NCI-H2227 treated with DMSO at 0.1 percent for 48 hours (cell line): Measurements from ENCODE around the gene AP5Z1.
A peak's percentile ranks its signal among the peaks of the same experiment; 100 is the strongest.

Experiments
- DNase-seq: peaks from one replicate; lab custom pipeline; 2025; lab: John Stamatoyannopoulos, UW

The AP5Z1 gene

DNA sequence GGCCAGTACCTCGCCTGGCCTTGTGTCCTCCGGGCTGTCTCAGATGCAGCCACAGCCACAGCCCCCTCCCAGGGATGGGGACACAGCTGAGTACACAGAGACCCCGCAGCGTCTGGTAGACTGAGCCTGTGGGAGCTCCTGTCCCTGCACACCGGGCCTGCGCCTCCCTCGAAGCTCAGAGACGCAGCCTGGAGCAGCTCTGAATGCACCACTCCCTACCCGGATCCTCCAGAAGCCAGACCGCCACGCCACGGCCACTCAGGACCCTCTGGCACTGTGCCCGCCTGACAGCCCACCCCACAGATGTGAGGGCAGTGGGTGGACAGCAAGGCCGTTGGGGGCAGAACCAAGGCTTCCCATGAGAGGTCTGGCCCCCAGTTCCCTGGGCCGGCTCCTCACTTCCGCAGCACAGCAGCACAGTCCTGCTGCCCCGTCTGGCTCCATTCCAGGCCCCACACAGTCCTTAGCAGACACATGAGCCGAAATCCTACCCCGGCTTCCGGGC, 45.6 kb downstream of the AP5Z1 start:
- DNase-seq = no peak

DNA sequence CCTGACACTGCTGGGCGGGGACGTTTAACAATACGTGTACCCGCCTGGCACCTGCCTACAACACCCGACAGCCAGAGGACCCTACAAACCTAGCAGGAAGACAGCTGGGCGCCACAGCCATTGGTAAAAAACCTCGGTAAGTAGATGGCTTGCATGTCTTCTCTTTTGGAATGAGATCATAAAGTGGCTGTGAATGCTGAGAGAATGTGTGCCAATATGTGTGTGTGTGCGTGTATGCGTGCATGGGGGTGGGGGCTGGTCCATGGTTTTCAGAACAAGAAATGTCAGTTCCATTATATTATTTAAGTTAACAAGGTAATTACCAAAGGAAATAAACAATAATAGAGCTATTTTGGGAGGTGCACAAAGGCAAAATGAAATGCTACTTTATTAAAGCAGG, 47.3 kb downstream of the AP5Z1 start:
- DNase-seq = no peak

DNA sequence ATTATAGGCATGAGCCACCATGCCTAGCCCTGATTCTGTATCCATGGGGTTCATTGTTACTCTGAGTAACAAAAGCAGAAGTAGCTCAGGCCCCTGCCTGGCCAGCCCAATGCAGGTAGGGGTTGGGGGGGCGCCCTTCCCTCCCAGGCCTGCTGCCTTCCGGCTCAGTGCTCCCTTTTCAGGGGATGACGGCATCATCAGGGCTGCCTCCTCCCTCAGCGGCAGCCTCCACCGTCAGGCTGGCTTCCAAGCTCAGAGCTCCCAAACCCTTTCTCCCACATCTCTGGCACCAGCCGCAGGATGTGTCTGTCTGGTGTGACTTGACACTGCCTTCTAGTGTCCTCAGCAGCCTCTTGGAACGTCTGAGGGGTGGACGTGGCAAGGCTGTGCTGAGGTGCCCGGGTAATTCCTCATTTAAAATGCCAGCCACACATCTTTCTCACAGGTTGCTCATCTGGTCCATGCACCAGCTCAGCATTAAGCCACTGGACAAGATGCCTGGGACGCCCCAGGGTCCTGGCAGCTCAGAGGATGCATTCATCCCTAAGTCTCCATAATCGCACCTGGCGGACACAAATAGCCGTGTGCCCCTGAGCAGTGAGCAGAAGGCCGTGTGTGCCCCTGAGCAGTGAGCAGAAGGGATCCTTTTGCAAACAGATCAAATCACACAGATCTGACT, 48.2 kb downstream of the AP5Z1 start:
- DNase-seq = no peak

DNA sequence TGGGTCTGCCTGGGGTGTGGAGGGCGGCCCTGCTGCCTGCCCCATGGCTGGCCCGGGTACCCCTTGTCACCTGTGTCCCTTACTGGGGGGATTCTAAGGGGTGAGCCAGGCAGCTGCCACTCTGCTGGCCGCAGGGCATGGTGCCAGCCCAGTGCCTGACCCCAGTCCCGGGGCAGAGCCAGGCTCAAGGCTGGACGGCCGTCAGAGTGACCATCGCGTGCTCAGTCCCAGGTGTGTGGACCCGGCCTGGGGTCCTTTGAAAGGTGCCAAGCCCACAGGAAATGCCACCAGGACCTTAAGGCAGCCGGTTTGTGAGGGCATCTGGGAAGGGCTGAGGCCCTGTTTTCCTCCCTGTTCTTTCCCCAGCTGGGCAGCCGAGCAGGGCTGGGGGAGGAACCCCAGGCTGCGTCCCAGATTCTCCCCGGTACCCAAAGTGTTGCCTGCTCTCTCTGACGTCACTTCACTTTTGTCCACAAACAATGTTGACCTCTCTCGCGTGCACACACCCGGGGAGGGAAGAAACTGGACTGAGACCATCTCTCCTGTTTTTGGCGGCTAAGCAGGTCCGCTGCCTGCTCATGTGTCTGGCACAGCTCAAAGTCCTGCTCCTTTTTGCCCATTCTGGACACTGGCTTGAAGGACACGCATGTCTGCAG, 48.8 kb downstream of the AP5Z1 start:
- no peak for DNase-seq

DNA sequence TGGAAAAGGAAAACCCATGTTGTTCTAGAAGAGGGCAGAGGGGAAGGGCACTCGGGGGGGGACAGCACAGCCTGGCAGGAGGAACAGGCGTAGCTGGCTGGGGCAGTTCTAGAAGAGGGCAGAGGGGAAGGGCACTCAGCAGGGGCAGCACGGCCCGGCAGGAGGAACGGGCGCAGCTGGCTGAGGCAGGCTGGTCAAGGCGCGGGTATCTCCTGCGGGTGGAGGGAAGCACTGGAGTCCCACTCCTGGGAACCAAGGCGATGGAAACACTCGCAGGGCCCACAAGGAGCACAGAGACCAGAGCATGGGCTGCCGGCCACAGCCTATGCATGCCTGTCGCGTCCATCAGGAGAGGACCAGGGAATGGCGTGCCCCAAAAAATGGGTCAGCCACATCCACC, 49.7 kb downstream of the AP5Z1 start:
- DNase-seq = no peak

DNA sequence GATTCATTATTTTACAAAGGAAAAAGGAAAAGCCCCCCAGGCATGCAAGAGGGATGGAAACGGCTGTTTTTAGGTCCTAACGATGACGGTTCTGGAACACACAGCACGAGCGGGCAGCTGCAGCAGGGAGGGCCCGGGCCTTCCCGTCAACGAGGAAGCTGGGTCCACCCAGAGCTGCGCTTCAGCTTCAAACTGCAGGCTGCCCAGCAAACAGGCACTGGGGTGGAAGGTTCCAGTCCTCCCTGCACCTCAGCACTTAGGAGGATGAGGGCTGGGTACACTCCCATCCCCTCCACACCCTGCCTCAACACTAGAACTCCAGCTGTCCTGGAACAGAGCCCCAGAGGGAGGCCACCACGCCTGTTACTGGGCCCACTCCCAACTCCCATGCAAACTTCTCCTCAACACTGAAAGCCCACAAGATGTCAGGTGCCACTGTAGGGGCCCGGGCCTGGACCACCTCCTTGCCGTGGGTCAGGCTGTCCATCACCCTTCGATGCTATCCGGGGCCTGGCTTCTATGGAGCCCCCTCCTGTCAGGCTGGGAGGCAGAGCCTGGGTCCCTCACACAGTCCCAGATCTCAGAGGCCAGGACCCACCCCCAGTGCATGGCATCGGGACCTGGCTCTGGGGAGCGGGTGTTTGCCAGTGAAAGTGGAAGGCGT, 53.4 kb downstream of the AP5Z1 start:
- DNase-seq = no peak

DNA sequence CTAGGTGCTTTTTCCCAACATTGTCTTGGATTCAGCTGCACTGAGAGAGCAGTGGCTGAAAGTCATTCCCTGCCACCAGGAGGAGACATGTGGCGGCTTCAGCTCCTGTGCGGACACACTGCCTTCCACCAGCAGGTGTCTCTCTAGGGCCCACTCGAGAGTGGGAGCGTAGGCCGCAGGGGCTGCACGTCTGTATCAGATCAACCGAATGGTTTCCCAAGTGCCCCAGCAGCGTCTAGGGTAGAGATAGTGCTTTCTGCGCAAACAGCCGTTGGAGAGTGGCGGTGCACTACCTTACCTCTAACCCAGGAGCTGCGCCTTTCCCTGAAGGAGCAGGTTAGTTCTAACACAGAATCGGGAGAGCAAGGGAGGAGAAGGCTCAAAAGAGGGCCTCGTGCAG, 54.8 kb downstream of the AP5Z1 start:
- DNase-seq = no peak

DNA sequence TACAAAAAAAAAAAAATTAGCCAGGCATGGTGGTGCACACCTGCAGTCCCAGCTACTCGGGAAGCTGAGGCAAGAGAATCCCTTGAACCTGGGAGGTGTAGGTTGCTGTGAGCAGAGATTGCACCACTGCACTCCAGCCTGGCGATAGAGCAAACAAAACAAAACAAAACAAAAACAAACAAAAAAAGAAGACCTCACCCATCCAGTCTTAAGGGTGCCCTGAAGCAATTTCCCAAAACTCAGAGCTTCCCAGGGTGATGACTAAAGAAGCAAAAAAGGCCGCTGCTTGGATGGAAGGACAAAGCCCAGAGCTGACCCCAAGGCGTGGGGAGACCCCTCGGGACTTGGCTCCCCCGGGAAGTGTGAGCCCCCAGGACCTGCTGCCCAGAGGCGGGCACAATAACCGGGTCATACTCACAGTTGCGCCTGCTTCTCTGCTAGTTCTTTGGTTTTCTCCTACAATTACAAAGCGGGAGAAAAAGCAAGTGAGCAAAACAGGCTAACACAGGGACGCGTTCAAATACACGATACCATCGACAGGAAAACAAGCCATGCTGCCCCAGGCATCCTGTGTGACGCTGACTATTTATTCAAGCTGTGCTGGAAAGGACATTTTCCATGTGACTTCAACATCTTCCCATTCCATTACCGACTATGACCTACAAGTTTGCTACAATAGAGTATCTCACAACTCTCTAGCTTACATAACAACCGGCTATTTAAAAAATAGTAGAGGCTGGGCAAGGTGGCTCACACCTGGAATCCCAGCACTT, 56.5 kb downstream of the AP5Z1 start:
- DNase-seq = no peak

DNA sequence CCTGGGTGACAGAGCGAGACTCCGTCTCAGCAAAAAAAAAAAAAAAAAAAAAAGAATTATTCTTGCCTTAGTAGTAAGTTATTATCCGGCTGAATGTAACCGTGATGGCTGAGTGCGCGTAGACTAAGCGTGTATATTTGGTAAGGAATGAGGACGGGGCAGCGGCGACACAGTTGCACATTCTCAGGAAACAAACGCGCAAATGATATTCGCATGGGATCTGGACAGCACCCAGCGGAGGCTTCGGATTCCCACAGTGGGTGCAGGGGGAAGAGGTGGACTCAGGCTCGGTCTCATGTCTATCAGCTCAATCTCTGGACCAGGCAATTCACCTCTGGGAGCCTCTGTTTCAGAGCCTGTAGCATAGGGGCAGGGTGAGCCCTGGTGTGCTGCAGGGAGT, 57.3 kb downstream of the AP5Z1 start:
- DNase-seq = no peak

DNA sequence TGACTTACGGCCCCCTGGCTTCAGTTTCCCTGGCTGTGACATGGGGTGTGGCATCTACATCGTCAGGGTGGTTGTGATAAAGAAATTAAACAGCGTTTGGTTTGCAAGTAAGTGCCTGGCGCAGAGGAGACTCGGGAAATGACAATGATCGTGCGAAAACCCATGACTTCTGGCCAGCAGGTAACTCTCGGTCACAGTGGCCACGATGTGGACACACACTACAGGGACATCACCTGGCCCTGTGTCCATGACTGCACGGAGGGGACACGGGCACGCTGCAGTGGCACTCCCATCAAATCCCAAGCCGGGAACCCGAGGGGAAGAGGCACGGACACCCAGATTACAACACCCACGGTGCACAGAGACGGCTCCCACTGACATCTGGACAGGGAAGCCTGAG, 57.8 kb downstream of the AP5Z1 start:
- DNase-seq = no peak

DNA sequence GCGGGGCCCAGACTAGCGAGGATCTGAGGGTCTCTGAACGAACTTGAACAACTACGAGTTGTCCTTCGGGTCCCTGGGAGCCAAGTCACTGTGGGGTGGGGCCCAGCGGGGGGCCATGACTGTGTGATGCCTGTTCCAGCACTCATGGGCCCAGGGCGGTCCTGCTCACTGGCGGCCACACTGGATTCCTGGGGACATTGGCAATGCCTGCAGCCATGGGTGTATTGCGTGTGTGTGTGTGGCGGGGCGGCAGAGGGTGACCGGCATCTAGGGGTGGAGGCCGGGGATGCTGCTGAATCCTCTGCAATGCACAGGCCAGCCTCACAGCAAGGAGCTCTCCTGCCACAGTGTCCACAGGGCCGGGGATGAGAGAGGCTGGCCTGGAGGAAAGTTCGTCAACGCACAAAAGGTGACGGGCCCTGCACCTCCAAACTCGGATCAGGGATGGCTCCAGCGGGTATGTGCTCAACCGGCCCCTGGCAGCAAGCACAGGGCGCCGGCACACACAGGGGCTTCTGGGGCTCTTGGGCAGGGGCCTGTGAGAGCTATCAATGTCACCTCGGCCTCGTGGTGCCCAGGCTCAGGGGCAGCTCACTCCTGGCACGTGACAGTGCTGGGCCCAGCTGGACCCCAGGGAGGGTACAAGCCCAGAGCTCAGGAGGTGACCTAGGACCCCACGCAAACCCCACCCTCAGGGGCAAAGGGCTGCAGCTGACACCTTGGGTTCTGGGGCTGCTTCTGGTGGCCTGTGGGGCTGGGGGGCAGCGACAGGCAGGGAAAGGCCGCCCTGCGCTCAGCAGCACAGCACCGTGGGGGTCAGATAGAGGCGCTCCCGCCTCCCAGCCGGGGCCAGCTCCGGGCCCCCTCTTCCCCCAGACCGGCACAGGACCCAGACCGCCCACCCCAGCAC, 58.5 kb downstream of the AP5Z1 start:
- no peak for DNase-seq

DNA sequence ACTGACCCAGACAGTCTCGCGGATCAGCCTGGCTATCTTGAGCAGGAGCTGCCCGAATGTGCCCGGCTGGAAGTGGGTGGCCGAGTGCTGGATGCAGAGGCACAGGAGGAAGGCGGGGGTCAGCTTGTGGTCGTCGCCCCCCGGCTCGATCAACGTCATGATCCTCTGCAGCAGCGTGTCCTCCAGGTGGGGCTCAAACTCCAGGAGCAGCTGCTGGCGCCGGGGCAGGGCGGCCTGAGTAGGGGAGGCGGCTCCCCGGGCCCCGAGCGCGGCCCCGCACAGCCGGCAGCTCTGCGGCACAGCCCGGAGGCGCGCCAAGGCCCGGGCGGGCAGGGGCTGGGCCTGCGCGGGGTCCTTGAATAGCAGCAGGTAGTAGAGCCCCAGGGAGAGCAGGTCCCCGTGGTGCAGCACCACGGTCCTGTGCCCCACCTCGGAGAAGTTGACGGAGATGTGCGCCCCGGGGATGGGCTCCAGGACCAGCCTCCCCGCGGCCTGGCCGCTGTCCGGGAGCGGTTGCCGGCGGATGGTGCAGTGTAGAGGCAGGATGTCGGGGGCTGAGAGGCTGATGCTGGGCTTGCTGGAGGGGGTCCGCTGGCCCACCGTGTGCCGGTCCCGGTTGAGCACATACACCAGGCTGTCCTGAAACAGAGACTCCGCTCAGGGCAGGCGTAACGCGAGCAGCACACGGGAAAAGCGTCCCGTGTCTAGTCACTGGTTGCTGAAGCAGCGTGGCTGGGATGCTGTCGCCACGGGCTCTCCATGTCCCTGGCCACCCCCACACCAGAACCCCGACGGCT, 59.4 kb downstream of the AP5Z1 start:
- DNase-seq = no peak

DNA sequence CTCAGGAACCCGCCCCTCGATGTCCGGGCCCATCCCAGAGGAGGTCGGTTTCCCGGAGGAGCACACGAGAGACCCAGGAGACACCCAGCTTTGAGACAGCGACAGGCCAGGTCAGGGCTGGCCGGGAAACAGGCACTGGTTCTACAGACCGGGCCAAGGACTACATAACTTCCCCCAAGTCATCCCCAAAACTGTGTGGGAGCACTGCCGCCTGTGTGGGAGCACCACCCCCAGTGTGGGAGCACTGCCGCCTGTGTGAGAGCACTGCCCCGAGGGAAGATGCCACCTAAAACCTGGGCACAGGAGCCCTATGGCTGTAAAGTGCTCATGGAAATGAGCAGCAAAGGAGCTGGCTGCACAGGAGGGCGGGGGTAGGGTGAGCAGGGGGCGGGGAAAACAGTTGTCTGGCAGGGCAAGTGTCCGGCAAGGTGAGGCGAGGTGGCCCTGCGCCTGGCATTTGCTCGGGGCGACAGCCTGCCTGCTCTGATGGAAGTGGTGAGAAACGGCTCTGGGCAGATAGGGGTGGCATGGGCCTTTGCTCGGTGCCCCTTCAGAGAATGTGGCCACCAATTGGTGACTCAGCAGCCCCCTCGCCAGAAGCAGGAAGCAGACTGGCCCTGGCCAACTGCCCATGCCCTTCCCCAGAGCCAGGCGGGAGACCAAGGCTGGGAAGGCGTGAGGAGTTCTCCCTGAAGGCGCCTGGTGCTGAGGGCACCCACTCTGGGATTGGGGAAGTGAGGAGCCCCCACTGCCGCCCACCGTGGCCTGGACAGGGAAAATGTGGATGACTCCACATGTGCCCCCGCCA, 60.2 kb downstream of the AP5Z1 start:
- no peak for DNase-seq

DNA sequence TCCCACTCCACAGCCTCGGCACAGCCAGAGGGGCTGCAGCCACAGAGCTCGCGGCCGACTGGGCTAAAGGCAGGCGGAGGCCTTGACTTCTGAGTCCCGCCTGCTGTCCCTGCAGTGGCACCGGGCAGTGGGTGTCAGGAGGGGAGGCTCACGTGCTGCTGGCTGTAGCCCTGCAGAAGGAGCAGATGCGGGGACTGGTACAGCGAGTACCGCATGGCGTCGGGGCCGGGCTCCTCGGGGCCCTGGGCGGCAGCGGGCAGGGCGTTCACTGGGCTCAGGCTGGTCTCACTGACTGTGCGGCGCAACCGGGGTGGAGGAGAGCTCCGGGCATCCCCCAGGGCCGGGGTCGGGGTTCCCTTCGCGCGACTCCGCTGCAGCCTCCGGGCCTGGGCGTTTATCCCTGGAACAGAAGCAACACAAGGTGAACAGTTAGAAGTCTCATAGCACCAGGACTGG, 60.8 kb downstream of the AP5Z1 start:
- DNase-seq = no peak

DNA sequence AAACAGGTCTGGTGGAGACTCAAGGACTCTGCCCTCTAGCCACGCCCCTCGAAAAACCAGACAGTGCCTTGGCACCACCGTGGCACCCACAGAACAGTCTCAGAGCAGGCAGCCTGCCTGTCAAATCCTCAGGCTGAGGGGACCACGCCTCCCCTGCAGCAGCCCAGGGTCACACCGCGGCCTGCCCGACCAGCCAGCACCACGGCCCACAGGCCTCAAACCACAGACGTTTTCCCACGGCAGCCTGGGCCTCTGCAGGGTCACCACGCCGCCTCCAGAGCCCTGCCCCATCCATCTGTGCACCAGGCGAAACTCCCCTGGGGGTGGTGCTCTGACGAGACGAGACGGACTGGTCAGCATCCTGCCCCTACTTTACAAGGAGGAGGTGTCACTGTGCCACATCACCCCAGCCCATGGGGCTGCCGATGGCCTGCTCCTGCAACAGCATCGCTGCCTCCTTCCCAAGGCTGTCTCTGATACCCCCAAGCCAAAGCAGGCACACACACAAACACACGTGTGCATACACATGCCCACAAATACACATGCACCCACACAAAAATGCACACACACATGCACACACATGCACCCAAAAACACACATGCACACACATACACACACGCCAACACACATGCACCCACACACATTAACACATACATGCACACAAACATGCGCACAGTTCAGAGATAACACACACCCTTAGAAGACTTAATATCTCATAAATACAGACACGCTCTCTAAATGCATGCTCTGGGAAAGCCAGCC, 61.8 kb downstream of the AP5Z1 start:
- DNase-seq = no peak

DNA sequence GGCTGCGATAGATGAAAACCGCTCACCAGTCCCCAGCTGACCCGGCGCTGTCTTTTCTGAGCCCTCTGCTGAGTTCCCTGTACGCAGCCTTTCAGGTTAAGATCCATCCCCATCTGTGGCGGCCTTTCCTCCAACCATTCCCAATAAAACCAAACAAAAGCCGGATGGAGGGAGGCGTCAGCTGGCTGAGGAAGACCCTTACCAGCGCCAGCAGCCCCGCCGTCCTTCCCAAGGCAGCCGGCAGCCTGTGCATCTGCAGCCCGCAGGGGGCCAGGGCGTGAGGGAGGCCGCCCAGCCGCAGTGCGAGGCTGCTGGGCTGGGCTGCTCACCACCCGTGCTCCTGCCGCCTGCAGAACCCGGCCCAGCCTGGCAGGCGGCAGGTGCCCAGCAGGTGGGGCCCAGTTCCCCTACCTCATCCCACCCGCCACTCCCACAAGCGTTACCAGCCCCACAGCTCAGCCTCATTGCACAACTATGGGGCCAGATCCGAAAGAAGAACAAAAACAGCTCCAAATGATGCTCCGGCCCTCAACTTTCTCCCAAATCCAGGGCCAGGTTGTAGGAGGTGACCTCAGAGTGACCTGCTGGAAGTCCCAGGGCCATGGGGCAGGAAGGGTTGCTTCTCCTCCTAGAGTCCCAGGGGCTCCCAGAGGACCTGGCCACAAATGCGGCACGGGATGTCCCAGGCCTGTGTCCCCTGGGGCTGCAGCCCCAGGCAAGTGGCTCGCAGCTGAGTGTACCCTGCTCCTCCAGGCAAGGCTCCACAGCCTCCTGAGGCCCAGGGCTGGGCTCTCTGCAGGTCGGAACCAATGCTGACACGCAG, 62.6 kb downstream of the AP5Z1 start:
- peak; percentile 81 for DNase-seq

DNA sequence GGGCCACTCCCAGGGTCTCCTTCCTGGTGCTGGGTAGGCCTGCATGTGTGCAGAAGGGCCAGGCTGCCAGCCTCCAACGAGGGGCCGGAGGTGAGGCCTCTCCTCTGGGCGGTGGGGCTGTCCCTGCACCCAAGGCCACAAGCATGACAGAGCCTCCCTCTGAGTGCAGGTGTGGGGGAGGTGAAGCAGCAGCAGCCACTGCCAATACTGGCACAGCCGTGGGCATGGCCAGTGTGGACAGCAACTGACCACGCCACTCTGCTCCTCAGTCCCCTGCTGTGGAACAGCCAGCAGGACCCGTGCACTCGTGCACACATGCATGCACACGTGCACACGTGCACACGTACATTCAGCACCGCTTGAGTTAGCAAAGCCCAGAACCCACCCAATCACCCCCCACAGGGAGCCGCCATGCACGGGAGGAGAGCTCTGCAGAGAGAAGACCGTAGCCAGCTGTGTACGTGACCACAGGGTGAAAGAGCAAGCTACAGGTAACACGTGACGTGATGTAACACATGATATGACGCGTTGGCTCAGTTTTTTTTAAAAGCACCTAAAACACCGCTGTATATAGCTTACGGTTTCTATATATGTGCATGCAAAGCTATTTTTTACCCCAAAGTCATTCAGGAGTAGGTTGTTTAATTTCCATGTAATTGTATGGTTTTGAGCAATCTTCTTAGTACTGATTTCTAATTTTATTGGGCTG, 63.4 kb downstream of the AP5Z1 start:
- DNase-seq = no peak
